GM21528 (cell line): ENCODE data around the gene NEURL3.

Source experiments
- ATAC-seq: cut with Tn5 transposase; IDR thresholded peaks from one replicate; pipeline ENCODE4 v1.9.1; 2021; ENCODE audit warnings: mild to moderate bottlenecking, moderate library complexity; ENCODE audit not compliant: unreplicated experiment, low FRiP score

The NEURL3 gene

DNA sequence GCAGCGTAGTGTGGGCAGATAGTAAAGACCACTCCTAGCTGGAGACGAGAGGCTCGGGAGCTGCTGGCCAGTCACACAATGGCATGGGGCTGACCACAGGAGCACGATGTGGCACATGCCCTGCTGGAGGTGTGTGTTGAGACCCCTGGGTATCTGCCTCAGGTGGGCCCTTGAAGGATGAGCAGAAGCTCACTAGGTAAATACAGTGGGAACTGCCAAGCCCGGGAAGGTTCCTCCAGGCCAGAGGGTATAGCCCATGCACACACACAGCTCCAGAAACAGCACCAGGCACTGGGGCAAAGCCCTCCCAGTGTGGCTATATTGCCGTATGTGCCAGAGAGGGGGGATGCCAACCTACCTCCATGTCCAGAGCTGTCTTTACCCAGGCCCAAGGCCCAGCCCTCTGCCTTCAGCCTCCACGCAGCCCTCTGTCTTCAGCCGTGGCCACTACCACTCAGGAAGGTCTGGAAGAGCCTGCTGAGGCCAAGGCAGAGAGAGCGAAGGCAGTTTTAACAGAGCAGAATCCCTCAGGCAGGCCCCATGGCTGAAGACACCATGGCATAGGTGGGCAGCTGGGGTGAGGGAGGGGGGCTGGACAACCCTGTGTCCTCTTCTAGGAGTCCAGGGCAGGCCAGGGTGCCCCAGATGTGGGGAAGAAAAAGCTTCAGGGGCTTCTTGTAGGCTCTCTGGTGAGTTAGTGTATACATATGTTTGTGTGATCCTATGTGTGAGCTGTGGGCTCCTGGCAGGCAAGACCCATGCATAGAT lies 24.4 kb upstream of the NEURL3 start:
- no peak for ATAC-seq

DNA sequence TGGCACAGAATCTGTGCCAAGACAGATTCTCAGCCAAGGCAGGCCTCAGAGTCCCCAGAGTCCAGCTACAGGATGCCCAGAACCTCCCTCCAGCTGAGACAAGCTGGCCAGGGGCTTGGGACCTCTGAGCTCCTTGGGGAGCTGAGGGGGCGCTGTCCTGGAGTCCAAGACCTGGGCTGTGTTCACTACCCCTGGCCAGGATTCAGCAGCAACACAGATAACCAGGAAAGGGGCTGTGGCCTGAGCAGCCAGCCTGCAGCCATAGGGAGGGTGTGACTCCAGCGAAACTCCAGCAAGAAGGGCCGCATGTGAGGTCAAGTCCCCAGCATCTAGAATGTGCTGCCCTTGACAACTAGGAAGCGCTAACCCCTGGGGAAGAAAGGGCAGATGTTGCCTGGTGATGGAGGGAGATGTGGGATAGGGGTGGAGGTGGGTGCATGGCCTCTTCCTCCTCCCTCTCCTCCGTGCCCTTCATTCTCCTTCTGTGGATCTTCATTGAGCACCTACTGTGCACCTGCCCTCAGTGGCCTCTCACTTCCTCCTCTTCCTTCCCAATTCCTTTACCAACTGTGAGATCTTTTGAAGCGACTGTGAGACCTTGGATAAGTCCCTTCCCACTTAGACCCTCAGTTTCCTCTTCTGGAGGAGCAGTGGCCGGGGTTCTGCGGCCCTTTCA lies 23.7 kb upstream of the NEURL3 start:
- ATAC-seq: no peak

DNA sequence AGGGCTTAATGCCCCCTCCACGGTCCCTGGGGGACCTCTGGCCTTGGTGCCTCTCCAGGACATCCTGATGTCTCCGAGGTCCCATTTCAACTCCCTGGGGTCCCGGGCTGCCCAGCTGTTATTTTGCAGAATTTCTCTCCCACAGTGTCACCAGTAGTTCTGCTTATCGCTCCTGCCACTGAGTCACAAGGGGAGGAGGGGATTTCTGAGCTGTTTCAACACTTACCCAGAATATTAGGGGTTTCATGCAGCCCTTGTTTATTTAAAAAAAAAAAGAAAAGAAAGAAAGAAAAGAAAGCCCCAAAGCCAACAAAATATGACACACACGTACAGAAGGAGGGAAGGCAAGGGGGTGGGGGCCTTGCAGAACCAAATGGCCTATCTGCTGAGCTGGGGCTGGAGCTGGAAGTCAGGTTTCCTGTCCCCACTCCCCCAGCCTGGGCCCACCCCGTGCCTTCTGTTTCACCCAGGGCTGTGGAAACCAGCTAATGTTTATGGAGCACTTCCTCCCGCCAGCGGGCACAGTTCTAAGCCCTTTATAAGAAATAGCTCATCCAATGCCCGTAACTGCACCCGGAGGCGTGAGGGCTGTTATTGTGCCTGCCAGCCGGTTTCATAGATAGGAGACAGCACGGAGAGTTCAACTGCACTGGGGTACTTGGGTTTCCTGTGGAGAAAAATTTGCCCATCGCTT lies 23.0 kb upstream of the NEURL3 start:
- no peak for ATAC-seq

DNA sequence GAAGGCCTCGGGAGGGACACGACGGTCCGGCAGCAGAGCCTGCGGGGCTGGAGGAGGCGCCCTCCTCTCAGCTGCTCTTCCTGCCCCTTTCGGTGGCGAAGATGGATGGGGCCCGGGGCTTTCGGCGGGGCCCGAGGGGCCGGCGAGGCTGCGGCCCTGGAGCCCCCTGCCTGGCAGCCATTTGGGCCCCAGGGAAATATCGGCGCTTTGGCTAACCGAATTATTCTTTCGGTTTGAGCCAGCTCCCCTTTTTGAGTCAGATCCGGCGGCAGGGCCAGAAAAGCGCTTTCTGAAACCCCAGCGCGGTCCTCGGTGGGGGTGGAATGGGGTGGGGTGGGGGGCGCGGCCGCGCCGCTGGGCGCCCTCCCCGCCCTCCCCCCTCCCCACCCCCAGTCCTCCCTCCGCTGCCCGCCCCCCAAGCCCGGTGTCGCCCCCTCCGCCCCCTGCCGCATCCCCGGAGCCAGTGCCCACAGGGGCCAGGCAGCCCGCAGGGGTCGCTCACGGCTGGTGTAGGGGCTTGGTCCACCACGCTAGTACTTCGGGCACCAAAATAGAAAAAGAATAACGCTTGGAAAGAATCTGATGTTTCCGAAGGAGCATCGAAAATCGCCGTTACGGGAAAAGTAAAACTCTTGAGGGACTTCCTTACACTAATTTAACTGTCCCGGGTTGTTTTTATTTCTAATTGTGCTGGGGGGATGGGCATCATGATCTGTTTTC lies 22.3 kb upstream of the NEURL3 start:
- no peak for ATAC-seq

DNA sequence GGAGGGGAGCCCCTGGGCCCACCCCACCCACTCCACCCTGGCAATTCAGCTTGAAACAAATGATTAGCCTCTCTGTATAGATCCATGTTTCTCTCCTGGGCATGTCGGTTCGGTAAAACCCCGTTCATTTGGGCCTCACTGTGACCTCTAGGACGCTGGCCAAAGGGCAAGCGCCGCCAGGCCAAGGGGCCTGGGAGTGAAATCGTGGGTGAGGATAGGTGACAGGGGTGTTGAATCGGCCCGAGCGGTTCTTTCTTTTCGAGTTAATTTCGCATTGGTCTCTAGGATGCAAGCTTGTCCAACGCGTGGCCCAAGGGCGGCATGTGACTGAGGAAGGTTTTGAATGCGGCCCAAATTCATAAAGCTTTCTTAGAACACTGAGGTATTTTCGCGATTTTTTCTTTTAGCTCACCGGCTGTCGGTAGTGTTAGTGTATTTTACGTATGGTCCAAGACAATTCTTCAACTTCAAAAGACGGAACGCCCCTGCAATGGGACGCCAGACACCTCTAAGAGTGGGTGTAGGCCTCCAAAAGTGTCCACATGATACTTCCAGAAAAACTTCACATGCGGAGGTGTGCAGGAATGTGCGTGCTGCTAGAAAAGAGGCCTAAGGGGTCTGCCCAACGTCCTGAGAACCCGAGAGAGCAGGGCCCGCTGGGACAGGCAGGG lies 21.6 kb upstream of the NEURL3 start:
- no peak for ATAC-seq

DNA sequence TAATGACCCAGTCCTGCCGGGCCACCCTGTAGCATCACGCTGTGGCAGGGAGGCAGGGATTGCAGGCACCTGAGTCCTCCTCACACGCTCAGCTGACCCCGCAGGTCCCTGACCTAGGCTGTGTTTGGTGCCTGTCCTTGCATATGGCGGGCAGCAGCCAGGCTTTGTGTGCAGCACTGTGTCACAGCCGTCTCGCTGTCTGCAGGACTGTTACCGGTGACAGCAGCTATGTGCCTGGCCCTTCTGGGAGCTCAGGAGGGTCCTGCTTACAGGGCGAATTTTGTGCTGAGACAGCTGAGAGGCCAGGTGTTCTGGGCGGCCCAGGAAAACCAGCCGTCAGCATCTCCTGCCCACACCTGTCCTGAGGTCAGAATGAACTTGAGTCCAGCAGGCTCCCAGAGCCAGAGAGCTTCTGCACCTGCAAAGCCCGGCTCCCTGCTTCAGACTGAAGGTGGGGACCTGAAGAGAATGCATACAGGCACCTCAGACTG lies 21.0 kb upstream of the NEURL3 start:
- ATAC-seq: no peak

DNA sequence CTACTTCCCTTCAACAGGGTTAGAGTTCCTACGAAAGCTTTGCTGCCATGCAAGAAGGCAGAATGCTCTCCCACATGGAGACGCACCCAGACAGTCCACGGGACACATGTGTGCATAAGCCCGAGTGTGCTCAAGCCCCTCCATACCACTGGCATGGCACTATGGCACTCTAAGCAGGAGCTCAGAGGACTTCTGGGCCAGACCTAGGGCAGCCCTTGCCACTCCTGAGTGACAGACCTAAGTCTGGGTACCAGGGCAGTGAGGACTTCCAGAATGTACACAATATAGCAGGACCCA lies 20.0 kb upstream of the NEURL3 start:
- ATAC-seq: no peak

DNA sequence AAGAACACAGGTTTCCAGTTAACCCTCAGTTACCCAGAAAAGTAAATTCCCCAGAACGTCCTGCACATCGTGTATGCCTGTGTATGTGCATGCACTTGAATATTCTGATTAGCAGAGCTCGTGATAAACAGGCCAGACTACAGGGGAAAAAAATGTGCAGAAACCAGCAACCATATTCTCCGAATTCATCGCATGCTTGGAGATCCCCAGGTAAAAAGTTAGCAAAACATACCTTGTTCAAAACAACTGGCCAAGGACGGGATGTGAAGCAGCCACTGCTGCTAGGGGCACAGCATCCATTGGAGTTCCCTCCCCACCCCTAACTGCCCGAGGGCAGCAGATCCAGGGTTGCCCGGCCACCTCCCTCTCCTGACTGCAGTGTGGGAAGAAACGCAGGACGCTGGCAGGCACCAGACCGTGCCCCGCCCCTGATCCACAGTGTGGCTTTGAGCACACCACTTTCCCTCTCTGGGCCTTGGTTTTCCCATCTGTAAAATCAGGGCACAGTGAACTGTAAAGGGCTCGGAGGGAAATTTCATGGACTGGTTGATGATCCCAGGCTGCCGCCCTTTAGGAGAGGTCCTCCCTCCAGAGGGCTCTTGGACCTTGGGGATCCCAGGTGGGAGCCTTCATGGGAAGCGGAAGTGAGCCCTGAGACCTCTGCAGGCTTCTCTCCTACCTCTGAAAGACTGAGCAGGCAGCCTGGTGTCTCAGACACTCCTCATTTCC lies 19.5 kb upstream of the NEURL3 start:
- ATAC-seq: no peak

DNA sequence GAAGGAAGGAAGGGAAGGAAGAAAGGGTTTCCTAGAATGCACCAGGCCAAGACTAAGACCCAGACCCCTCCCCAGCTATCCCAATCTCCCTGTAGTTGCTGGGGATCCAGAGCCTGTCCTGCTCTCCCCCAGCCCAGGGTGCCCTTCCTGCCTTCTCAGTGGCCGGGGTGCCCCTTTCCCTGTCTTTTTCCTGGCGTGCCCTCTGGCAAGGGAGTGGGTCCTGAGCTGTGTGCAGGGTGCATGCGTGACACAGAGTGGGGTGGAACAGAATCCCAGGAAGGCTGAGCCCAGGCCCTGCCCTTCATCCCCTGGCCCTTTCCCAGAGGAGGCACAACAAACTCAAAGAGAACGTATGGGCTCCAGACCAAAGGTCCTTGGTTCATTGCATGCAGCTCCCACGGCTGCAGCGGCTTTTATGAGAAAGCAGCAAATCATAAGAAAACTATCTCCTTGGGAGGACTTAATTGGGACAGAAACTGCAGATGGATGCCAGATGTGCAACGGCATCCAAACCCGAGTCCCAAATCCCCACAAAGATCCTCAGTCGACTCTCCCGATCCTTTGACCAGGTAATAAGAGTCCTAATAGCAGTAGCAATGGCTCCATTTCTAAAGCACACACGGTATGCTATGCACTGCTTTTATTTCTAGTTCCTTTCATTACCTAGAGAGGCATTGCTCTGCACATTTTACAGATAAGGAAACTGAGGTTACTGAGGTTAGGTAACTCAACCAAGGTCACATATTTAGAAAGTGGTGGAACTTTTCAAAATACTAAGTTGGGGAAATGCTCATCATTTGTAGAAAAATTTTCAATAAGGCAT lies 18.7 kb upstream of the NEURL3 start:
- no peak for ATAC-seq

DNA sequence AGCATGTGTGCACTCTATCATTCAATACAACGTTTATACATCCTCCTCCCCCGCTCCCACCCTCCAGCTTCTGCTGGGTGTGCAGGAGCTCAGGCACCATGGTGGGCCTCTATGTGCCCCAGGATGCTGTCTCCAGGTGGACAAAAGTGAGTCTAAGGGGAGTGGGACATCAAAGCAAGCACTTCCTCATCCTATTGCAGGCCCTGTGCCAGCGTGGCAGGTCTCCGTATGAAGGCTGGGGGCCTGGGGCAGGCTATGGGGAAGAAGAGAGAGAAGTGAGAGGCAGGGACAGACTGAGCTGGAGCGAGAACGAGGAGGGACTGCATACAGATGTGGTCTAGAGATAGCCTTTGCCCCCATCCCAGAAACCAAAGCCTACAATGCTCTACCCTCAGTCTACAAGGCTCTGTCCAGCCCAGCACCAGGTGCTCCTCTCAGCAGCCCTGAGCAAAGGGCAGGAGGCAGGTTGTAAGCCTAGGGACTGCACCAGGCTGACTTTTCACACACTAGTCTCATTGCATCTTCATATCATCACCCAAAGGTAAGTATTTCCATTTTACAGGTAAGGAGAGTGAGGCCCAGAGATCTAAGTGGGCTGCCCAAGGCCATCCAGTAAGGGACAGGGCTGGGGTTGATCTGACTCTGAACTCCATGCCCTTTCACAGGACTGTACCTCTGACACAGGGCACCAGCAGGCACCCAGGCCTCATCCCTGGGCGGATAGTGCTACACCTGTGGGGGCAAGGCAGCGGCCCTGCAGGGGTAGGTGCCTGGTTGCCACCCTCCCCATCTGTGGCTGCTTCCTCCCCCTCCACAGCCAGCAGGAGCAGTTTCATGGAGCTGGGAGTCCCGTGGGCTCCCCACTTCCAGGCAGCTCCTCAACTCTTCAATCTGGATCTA lies 17.4 kb upstream of the NEURL3 start:
- ATAC-seq: no peak

DNA sequence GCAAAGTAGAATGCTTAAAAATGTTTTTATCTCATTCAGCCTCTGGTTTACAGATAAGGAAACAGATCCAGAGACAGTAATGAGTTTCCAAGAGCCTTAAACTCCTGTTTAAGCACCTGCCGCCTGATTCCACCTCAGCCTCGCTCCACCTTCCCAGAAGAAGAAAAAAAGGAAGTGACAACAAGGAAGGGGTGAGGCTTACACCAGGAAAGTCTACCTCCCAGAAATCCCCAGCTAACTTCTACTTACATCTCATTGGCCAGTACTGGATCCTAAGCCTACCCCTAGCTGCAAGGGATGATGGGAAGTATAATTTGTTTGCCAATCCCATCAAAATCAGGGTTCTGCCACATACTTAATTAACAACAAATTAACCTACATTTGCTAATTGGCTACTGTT lies 16.1 kb upstream of the NEURL3 start:
- ATAC-seq: no peak

DNA sequence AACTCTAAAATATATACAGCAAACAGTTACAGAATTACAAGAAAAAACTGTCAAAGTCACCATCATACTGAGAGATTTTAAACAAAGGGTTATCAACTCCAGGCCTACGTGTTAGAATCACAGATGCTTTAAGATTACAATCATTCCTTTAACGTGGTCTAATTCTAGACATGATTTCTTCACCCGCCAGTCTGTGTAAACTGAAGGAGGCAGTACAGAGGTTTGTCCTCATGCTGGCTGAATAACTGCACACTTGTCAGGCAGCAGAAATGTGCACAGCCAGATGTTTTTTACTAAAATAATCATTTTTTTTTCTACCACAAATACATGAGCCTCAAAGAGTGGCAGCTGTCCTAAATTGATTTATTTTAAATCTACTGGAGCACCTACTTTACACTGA lies 15.5 kb upstream of the NEURL3 start:
- no peak for ATAC-seq

DNA sequence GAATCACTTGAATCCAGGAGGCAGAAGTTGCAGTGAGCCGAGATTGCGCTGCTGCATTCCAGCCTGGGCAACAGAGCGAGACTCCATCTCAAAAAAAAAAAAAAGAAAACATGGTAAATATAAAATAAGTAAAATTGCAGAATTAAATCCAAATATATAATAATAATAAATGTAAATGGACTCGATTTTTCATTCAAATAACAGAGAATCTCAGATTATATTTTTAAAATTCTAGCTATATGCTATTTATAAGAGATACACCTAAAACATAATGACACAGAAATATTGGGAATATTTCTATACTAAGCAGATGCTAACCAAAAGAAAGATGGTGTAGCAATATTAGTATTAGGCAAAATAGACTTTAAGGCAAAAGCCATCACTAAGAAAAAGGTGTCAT lies 15.1 kb upstream of the NEURL3 start:
- no peak for ATAC-seq

DNA sequence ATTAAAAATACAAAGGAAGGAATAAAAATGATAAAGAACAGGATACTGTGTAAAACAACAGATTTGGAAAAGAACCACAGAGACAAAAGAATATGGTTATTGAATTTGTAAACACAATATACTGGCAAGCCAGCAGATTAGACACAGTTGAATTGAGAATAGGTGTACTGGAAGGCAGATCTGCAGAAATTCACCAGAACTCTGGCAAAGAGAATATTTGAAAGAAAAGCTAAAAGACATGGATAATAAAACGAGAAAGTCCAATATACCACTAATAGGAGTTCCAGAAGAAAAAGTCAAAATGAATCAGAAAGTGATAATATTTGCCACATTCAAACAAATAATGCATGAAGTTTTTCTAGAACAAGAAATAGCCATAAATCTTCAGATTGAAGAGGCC lies 11.9 kb upstream of the NEURL3 start:
- no peak for ATAC-seq

DNA sequence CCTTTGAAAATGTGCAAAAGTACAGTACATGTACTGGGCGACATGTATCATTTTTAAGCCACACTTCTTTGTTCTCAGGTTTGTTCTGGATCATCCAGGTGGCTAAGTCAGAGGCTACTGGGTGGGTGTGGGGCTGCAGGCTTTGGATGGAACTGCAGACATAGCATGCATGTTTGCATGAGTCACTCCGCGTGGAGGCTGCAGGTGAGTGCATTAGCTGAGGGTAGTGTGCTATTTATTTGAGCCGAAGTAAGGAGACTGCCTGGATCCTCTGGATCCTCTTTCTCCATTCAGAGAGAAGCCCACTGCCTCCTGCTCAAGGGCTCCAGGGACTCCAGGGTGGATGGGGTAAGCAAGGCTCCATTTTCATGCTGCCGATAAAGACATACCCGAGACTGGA lies 9.4 kb upstream of the NEURL3 start:
- no peak for ATAC-seq

DNA sequence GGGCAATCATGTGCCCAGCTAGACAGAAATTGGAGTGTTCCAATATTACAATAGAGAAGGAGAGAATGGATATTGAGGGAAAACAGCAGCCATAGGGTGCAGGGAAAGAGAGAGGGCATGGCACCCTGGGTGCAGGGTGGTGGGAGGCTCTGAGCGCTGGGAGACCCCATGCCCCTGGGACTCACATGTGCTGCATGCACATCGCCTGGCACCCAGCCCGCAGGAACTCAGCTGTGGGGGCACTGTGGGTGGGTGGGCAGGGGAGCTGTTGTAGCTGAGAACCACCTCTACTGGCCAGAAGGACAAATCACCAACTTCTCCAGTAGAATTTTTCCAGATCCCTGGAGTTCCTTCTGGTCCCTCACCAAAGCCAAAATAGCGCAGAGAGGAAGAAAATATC lies 7.2 kb upstream of the NEURL3 start:
- ATAC-seq: no peak

DNA sequence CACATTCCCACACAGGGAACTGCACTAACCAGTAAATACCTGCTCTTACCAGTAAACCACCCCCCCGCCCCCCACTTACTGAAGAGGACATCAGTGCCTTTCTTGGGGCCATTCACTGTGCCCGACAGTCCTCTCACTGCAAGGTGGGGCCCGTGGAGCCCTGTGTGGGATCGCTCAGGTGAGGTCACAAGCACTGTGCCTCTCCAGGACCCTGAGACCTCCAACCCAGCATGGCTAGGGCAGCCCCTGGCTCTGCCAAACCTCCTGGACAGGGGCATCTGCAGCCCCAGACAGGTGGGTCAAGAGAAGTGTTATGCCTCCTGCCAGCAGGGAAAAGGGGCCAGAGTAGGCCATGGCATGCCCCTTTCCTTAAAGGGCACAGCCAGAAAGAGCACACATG lies 6.7 kb upstream of the NEURL3 start:
- no peak for ATAC-seq

DNA sequence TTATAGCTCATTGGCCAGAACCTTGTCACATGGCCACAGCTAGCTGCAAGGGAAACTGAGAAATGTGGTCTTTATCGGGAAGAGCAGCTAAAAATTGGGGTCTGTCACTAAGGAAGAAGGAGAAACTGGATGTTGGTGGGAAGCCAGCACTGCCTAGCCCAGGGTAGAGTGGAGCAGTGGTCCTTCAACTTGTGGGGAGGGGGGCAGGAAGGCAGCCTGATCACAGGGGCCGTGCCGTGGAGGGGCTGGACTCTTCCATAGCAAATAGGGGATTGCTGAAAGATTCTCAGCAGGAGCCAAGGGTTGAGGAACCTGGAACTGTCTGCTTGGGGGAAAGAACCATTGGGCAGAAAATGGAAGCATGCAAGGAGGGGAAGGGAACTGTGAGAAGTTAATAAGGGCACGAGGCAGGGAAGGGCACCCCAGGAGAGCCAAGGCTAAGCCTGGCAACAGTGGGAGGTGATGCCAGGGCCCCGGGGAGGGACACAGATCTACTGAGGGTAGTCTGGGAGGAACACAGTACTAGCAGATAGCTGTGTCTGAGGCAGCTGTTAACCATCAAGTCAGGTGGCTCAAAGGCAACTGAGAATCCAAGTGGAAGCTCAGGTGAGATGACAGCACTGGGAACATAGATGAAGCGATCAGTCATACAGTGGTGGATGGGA lies 5.9 kb upstream of the NEURL3 start:
- ATAC-seq: no peak
